Testis (tissue), 2 donors: Measurements from ENCODE around the gene ADD3.

ENCODE experiments used
- CTCF ChIP-seq, 3 experiments: fragments of 450-650 bp in 2 of 3; fragments of 200-600 bp in 1 of 3; sonication (generic) in 1 of 3; IDR thresholded peaks; one replicate each; pipeline ENCODE4 v1.5.1; 2016 to 2019; ENCODE audit warnings: antibody characterized with exemption in 3 of 3, mild to moderate bottlenecking in 2 of 3, moderate library complexity in 1 of 3
- POLR2A ChIP-seq: fragments of 450-650 bp; IDR thresholded peaks from one replicate; pipeline ENCODE4 v1.6.1; 2017; ENCODE audit warnings: antibody characterized with exemption, mild to moderate bottlenecking, moderate library complexity

- TF ChIP-seq CTCF (IDR thresholded peaks at IDR 0.05): no peak
- TF ChIP-seq POLR2A: no peak
Observed at GRCh38 chr10:110022716-110023504, 15.1 kb downstream of the ADD3 start.
